Measurements from ENCODE around the gene NGLY1. TPM values are rescaled to one million over a fixed set of nuclear protein-coding genes. Genes with fewer than 3 reads are reported as not detected.

NGLY1 gene
- total and polyA plus RNA-seq, 2 of the 4 experiments (the other 2 are of a cell fraction), result 10.0 to 14.9 TPM

DNA sequence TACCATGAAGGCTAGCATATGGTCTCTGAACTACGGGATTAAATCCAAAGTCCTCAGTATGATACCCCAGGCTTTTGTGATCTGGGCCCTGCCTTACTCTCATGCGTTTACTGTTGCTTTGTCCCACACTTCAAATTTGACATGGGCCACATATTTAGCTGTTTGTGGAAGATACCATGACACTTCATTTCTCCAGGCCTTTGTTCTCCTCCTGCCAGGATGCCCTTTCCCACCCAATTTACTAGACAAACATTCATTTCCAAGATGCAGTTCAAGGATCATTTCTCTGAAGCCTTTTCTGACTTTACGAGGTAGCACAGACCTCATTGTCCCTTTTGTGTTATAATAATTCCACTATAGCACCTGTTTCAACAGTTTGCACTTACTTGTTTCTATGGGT, 4.4 kb upstream of the NGLY1 start:
- Histone ChIP-seq H3K27ac (ENCODE audit: insufficient read depth, low read length) (no peak overlapping the region), H2BK20ac (ENCODE audit: low read depth, low read length) (no peak overlapping the region), H4K8ac (ENCODE audit: low read depth in 2 of 2, low read length in 2 of 2) (no peak overlapping the region), H3K27me3 (ENCODE audit: control insufficient read depth, insufficient read depth, low read length) (no peaks in the 10 kb centered on the region), H3K23ac (ENCODE audit: low read depth, low read length) (no peak overlapping the region), H3K14ac (replicated peaks; ENCODE audit: low read depth, low read length) (no peak overlapping the region), H2BK120ac (ENCODE audit: low read depth, low read length) (no peak overlapping the region), H3K4me1 (ENCODE audit: control insufficient read depth, insufficient read depth, low read length) (no peaks in the 10 kb centered on the region), H2AFZ (replicated peaks; ENCODE audit: low read length, poor library complexity) (no peak overlapping the region), H4K91ac (ENCODE audit: insufficient read depth, low read depth, low read length) (no peak overlapping the region), H3K4me3 (ENCODE audit: insufficient read depth, low read depth, low read length) (no peak overlapping the region), H4K20me1 (ENCODE audit: insufficient read depth, low read length) (no peaks in the 10 kb centered on the region), H2AK5ac (ENCODE audit: low read depth, low read length) (no peak overlapping the region), H3K56ac (ENCODE audit: extremely low read depth, insufficient read depth, low read length) (no peak overlapping the region), H3K4me2 (ENCODE audit: low read depth, low read length) (no peak overlapping the region), H3K18ac (ENCODE audit: low read depth, low read length) (no peak overlapping the region), H3K9ac (ENCODE audit: low read depth, low read length) (no peak overlapping the region), H4K5ac (ENCODE audit: low read depth, low read length) (no peak overlapping the region), H3K4ac (ENCODE audit: low read depth, low read length) (no peak overlapping the region), H3K79me1 (ENCODE audit: low read depth in 1 of 2, low read length in 2 of 2) (peaks cover 10 to 11% of the 10 kb centered on the region in 2 experiments), H3K36me3 (ENCODE audit: control insufficient read depth, insufficient read depth, low read length) (no peaks in the 10 kb centered on the region; the same call in 1 of the 2 replicates), H3K9me1 (ENCODE audit: insufficient read depth, low read length) (peaks cover 4% of the 10 kb centered on the region; the same call in 1 of the 2 replicates), H3K9me3 (ENCODE audit: control insufficient read depth, insufficient read depth, low read length) (no peaks in the 10 kb centered on the region), H2AK9ac (replicated peaks; ENCODE audit: low read depth, low read length, poor library complexity) (no peak overlapping the region), H2BK15ac (ENCODE audit: low read depth, low read length) (no peak overlapping the region), H2BK5ac (ENCODE audit: low read depth, low read length, poor library complexity, severe bottlenecking) (no peak overlapping the region)
- no TSS peak for BruUV-seq (replicated peaks)
- TF ChIP-seq CEBPB (IDR thresholded peaks at IDR 0.05; ENCODE audit: low read depth, low read length), result no peak
- TF ChIP-seq, protein P1, sequence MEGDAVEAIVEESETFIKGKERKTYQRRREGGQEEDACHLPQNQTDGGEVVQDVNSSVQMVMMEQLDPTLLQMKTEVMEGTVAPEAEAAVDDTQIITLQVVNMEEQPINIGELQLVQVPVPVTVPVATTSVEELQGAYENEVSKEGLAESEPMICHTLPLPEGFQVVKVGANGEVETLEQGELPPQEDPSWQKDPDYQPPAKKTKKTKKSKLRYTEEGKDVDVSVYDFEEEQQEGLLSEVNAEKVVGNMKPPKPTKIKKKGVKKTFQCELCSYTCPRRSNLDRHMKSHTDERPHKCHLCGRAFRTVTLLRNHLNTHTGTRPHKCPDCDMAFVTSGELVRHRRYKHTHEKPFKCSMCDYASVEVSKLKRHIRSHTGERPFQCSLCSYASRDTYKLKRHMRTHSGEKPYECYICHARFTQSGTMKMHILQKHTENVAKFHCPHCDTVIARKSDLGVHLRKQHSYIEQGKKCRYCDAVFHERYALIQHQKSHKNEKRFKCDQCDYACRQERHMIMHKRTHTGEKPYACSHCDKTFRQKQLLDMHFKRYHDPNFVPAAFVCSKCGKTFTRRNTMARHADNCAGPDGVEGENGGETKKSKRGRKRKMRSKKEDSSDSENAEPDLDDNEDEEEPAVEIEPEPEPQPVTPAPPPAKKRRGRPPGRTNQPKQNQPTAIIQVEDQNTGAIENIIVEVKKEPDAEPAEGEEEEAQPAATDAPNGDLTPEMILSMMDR (conservative IDR thresholded peaks at IDR 0.05; ENCODE audit: low read depth, low read length), result no peak
- TF ChIP-seq, protein P2, sequence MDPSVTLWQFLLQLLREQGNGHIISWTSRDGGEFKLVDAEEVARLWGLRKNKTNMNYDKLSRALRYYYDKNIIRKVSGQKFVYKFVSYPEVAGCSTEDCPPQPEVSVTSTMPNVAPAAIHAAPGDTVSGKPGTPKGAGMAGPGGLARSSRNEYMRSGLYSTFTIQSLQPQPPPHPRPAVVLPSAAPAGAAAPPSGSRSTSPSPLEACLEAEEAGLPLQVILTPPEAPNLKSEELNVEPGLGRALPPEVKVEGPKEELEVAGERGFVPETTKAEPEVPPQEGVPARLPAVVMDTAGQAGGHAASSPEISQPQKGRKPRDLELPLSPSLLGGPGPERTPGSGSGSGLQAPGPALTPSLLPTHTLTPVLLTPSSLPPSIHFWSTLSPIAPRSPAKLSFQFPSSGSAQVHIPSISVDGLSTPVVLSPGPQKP (IDR thresholded peaks at IDR 0.05; ENCODE audit: borderline replicate concordance, low read depth, low read length), result no peak
- TF ChIP-seq BHLHE40 (IDR thresholded peaks at IDR 0.05; ENCODE audit: low read depth, low read length), result no peak
- no peak for TF ChIP-seq MXI1 (IDR thresholded peaks at IDR 0.05; ENCODE audit: borderline replicate concordance, low read depth, low read length)
- TF ChIP-seq MAFK (IDR thresholded peaks at IDR 0.05; ENCODE audit: low read depth, low read length), result no peak
- no peak for TF ChIP-seq POLR2A (IDR thresholded peaks at IDR 0.05; ENCODE audit: low read depth, low read length)
- no peak for TF ChIP-seq FOS (IDR thresholded peaks at IDR 0.05; ENCODE audit: low read depth, low read length)
- no peak for TF ChIP-seq SMC3 (IDR thresholded peaks at IDR 0.05; ENCODE audit: low read depth, low read length)
- no peak for TF ChIP-seq MAZ (IDR thresholded peaks at IDR 0.05; ENCODE audit: borderline replicate concordance, low read depth, low read length)
- no peak for TF ChIP-seq RFX5 (IDR thresholded peaks at IDR 0.05; ENCODE audit: low read depth, low read length)
- ChIA-PET POLR2A (ENCODE audit: unreplicated experiment) (no interaction called here), CTCF (no interaction called here)
- in situ Hi-C loops (cut with MboI; ENCODE audit: low sequenced_read_pairs) (no loop called here), intact Hi-C loops (cut with micrococcal nuclease) (no loop called here), dilution Hi-C loops (cut with HindIII; ENCODE audit: low sequenced_read_pairs, unreplicated experiment) (no loop called here)
- ATAC-seq (ENCODE audit: low read depth), result no peak
- 90% methylated on average over 2 of the region's 3 CpGs; no CpG with 5 or more reads in 1 of the 2 experiments for WGBS, 2 experiments (ENCODE audit: extremely low coverage in 2 of 2, insufficient read length in 1 of 2)
- no peak for DNase-seq
